Endothelial cell of umbilical vein (primary cell): ENCODE measurements around the gene SHISA5. TPM values are rescaled to one million over a fixed set of nuclear protein-coding genes. Genes with fewer than 3 reads are reported as not detected.

Experiments used
- BruUV-seq: library from RNA; stranded (reverse); fragments of 400-500 nt; replicated peaks from 2 replicates; lab custom pipeline; 2021; lab: Mats Ljungman, UMichigan
- CTCF ChIA-PET: fragments of 300-600, 350-600 bp; sonication (Branson Sonifier 250); formaldehyde crosslinking; loops from one replicate; lab custom pipeline; 2021; ENCODE audit warnings: antibody characterized with exemption, inconsistent platforms; lab: Charles Lee
- POLR2A ChIA-PET: fragments of 300-600, 350-600 bp; sonication (Branson Sonifier 250); formaldehyde crosslinking; loops from one replicate; lab custom pipeline; 2021; ENCODE audit warnings: antibody characterized with exemption, inconsistent platforms; lab: Charles Lee
- DNase-seq: peaks from one replicate; pipeline ENCODE4 v3.0.0-alpha.2; 2011; ENCODE audit warnings: low read depth, low spot score
- FAIRE-seq: peaks from 2 replicates; lab custom pipeline; 2011; peaks lifted over from hg19 to GRCh38; lab: Jason Lieb, UNC
- H2AFZ ChIP-seq: 2 replicates; pipeline ENCODE4 v1.6.0; 2012; ENCODE audit warnings: low read depth, low read length, control low read depth, inconsistent platforms
- H3K27ac ChIP-seq: 2 replicates; pipeline ENCODE4 v1.5.1; 2011; ENCODE audit warnings: low read depth, mild to moderate bottlenecking, control low read depth, low read length, moderate library complexity; ENCODE audit not compliant: insufficient read depth
- H3K27me3 ChIP-seq, 2 experiments: 2 replicates each; pipeline versions ENCODE4 v1.6.0 to v1.6.1; 2011; ENCODE audit warnings: low read length in 2 of 2, mixed read lengths in 1 of 2; ENCODE audit not compliant: control insufficient read depth in 2 of 2, insufficient read depth in 2 of 2
- H3K36me3 ChIP-seq, 2 experiments: 2 replicates in 1 of 2; 3 replicates in 1 of 2; pipeline ENCODE4 v1.5.1; 2011; ENCODE audit warnings: low read length in 2 of 2, mild to moderate bottlenecking in 1 of 2, moderate library complexity in 1 of 2; ENCODE audit not compliant: control insufficient read depth in 2 of 2, insufficient read depth in 2 of 2; ENCODE audit errors: extremely low read depth in 1 of 2
- H3K4me1 ChIP-seq: 3 replicates; pipeline ENCODE4 v1.5.1; 2011; ENCODE audit warnings: mild to moderate bottlenecking, low read length; ENCODE audit not compliant: control insufficient read depth, insufficient read depth; ENCODE audit errors: extremely low read depth
- H3K4me2 ChIP-seq: 2 replicates; pipeline ENCODE4 v1.6.1; 2011; ENCODE audit warnings: low read length, control low read depth, mixed read lengths; ENCODE audit not compliant: insufficient read depth
- H3K4me3 ChIP-seq, 3 experiments: fragments of 200-600 bp in 1 of 3; sonication (generic), shearing (Covaris generic) in 1 of 3; replicated peaks in 1 of 3; 2 replicates each; pipeline ENCODE4 v1.5.1; 2011 to 2016; ENCODE audit warnings: control low read depth in 3 of 3, low read length in 3 of 3, mild to moderate bottlenecking in 2 of 3, inconsistent platforms in 1 of 3, low read depth in 1 of 3, moderate library complexity in 1 of 3; ENCODE audit not compliant: insufficient read depth in 1 of 3
- H3K79me2 ChIP-seq: 2 replicates; pipeline ENCODE4 v1.6.0; 2012; ENCODE audit warnings: low read length, inconsistent platforms; ENCODE audit not compliant: control insufficient read depth, insufficient read depth
- H3K9ac ChIP-seq: replicated peaks from 2 replicates; pipeline ENCODE3; 2011; ENCODE audit warnings: low read length, control low read depth; ENCODE audit not compliant: insufficient read depth; ENCODE audit errors: extremely low read depth
- H3K9me1 ChIP-seq: replicated peaks from 3 replicates; pipeline ENCODE4 v1.6.0; 2011; ENCODE audit warnings: mild to moderate bottlenecking, low read length; ENCODE audit not compliant: control insufficient read depth, insufficient read depth; ENCODE audit errors: extremely low read depth
- H3K9me3 ChIP-seq: replicated peaks from 2 replicates; pipeline ENCODE4 v1.5.1; 2012; ENCODE audit warnings: low read length, inconsistent platforms; ENCODE audit not compliant: control insufficient read depth, insufficient read depth
- H4K20me1 ChIP-seq: replicated peaks from 2 replicates; pipeline ENCODE3; 2011; ENCODE audit warnings: mild to moderate bottlenecking, low read length; ENCODE audit not compliant: control insufficient read depth, insufficient read depth; ENCODE audit errors: extremely low read depth
- EZH2 ChIP-seq: IDR thresholded peaks from 2 replicates; pipeline ENCODE4 v1.6.1; 2012; ENCODE audit warnings: borderline replicate concordance, low read depth, mild to moderate bottlenecking, moderate library complexity, low read length, inconsistent platforms; ENCODE audit not compliant: severe bottlenecking
- FOS ChIP-seq: IDR thresholded peaks from 2 replicates; pipeline ENCODE4 v1.6.1; 2011; ENCODE audit warnings: mild to moderate bottlenecking, low read length, moderate library complexity, borderline replicate concordance; ENCODE audit not compliant: insufficient read depth
- GATA2 ChIP-seq: IDR thresholded peaks from 2 replicates; pipeline ENCODE4 v1.7.0; 2011; ENCODE audit warnings: low read depth, mild to moderate bottlenecking, moderate library complexity, mixed read lengths, low read length; ENCODE audit not compliant: insufficient read length, insufficient read depth
- JUN ChIP-seq: IDR thresholded peaks from 2 replicates; pipeline ENCODE4 v1.6.1; 2011; ENCODE audit warnings: borderline replicate concordance, low read depth; ENCODE audit not compliant: insufficient read length, insufficient read depth
- MYC ChIP-seq: IDR thresholded peaks from one replicate; pipeline ENCODE4 v1.6.1; 2011; ENCODE audit warnings: mild to moderate bottlenecking, low read depth, low read length
- POLR2A ChIP-seq: IDR thresholded peaks from 2 replicates; pipeline ENCODE4 v1.6.1; 2012; ENCODE audit warnings: low read depth, mild to moderate bottlenecking, control low read depth, low read length
- POLR2AphosphoS5 ChIP-seq: IDR thresholded peaks from 2 replicates; pipeline ENCODE4 v1.6.1; 2012; ENCODE audit warnings: low read depth, mild to moderate bottlenecking, control low read depth, low read length, moderate library complexity; ENCODE audit not compliant: insufficient read depth
- dilution Hi-C: fragments of 300-500 bp; cut with MboI; formaldehyde crosslinking; loops from one replicate; pipeline ENCODE4 v1.15.0; 2019; ENCODE audit warnings: low sequenced_read_pairs; ENCODE audit not compliant: extremely low pct_ligation_motif_present
- intact Hi-C: fragments of 100-400 bp; cut with micrococcal nuclease; formaldehyde crosslinking; loops from one replicate; pipeline ENCODE4 v1.10.0; 2022
- polyA plus RNA-seq, 4 experiments: library from polyadenylated mRNA; depleted of rRNA in 3 of 4; stranded (reverse) in 3 of 4; unstranded in 1 of 4; fragments of >200 nt; gene quantifications; 2 replicates each; pipeline versions ENCODE4 v1.2.1 to v1.2.3, GENCODE V29; 2011 to 2012; ENCODE audit warnings: missing spikeins in 1 of 4
- total RNA-seq: library from RNA; stranded (reverse); gene quantifications from 2 replicates; pipeline ENCODE4 v1.2.3, GENCODE V29; 2021
- TF ChIP-seq, protein P1 (sequence below): IDR thresholded peaks from 2 replicates; pipeline ENCODE4 v1.6.1; 2011; ENCODE audit not compliant: insufficient read depth, insufficient read length
- TF ChIP-seq, protein P2 (sequence below), 2 donors: IDR thresholded peaks; 1 replicate in 1 of 2; 2 replicates in 1 of 2; pipeline ENCODE4 v1.5.1; 2011; ENCODE audit warnings: low read length in 2 of 2, mild to moderate bottlenecking in 2 of 2, moderate library complexity in 2 of 2, control low read depth in 1 of 2, inconsistent platforms in 1 of 2, low read depth in 1 of 2; ENCODE audit not compliant: insufficient read depth in 1 of 2; ENCODE audit errors: extremely low read depth in 1 of 2

The SHISA5 gene
- total and polyA plus RNA-seq, 2 donors (not counting 3 experiments of a cell fraction or from before 2014, with no cell fraction given), result 205 to 320 TPM

DNA sequence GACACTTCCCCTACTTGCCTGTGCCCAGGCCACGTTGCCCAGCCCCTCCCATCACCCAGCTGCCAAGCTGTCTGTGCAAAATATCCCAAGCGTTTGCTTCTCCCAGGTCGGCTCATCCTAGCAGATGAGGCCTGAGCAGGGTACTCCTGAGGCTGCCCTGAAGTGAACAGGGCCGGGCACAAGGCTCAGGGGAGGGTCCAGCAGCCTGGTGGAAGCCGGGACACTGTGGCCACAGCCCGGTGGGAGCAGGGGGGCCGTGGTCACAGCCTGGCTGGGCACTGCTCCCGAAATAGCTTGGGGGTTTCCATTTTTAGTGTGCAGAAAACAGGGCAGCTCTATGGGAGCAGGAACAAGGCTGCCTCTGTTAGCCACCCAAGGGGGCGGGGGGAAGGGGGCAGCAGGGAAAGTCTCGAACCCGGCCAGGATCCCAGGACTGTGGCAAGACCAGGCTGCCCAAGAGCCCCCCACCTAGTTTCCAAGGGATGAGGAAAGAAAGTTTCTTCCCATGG, 77.5 kb downstream of the SHISA5 start:
- intact Hi-C loops, result no loop called here

More for the DNA sequence above, 77.5 kb downstream of the SHISA5 start:
- Histone ChIP-seq H3K9me3 (no peaks in the 10 kb centered on the region), H2AFZ (no peak overlapping the region), H3K4me2 (no peak overlapping the region), H3K4me1 (peaks cover 10% of the 10 kb centered on the region), H4K20me1 (no peaks in the 10 kb centered on the region), H3K79me2 (no peaks in the 10 kb centered on the region), H3K27me3 (no peaks in the 10 kb centered on the region), H3K9me1 (no peaks in the 10 kb centered on the region), H3K27ac (no peak overlapping the region), H3K4me3 (no peak overlapping the region), H3K36me3 (no peaks in the 10 kb centered on the region), H3K9ac (no peak overlapping the region)
- ChIA-PET CTCF (interaction anchor here (1.8 to 2.6 kb wide), 2 partner anchors 9 to 26 kb away, joined by 6 to 25 read pairs; no protein-coding TSS in a partner anchor), POLR2A (no interaction called here)
- no TSS peak for BruUV-seq
- TF ChIP-seq MYC, result no peak
- TF ChIP-seq POLR2A, result no peak
- TF ChIP-seq POLR2AphosphoS5, result no peak
- no peak for TF ChIP-seq FOS
- TF ChIP-seq EZH2, result no peak
- TF ChIP-seq, protein P1, sequence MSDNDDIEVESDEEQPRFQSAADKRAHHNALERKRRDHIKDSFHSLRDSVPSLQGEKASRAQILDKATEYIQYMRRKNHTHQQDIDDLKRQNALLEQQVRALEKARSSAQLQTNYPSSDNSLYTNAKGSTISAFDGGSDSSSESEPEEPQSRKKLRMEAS, result no peak
- TF ChIP-seq JUN, result no peak
- TF ChIP-seq GATA2, result no peak
- TF ChIP-seq, protein P2, sequence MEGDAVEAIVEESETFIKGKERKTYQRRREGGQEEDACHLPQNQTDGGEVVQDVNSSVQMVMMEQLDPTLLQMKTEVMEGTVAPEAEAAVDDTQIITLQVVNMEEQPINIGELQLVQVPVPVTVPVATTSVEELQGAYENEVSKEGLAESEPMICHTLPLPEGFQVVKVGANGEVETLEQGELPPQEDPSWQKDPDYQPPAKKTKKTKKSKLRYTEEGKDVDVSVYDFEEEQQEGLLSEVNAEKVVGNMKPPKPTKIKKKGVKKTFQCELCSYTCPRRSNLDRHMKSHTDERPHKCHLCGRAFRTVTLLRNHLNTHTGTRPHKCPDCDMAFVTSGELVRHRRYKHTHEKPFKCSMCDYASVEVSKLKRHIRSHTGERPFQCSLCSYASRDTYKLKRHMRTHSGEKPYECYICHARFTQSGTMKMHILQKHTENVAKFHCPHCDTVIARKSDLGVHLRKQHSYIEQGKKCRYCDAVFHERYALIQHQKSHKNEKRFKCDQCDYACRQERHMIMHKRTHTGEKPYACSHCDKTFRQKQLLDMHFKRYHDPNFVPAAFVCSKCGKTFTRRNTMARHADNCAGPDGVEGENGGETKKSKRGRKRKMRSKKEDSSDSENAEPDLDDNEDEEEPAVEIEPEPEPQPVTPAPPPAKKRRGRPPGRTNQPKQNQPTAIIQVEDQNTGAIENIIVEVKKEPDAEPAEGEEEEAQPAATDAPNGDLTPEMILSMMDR (IDR thresholded peaks at IDR 0.05; ENCODE audit: extremely low read depth in 1 of 2, insufficient read depth in 1 of 2, low read depth in 1 of 2, low read length in 2 of 2), result no peak
- no peak for DNase-seq
- dilution Hi-C loops, result no loop called here
- FAIRE-seq, result no peak
